B cell (primary cell): ENCODE results near the gene TSR2. TPM values are rescaled to one million over a fixed set of nuclear protein-coding genes. Genes with fewer than 3 reads are reported as not detected.

Experiments
- ATAC-seq: fragments of 200-7000 bp; cut with Tn5 transposase; one replicate; pipeline ENCODE4 v1.10.0; 2021; ENCODE audit warnings: low read depth, mild to moderate bottlenecking, moderate number of reproducible peaks, moderate library complexity
- CTCF ChIA-PET: fragments of 350-600 bp; sonication (Branson Sonifier 250); formaldehyde crosslinking; loops from one replicate; lab custom pipeline; 2021; ENCODE audit warnings: antibody characterized with exemption, inconsistent platforms; lab: Charles Lee
- POLR2A ChIA-PET: fragments of 350-600 bp; sonication (Branson Sonifier 250); formaldehyde crosslinking; loops from one replicate; lab custom pipeline; 2021; ENCODE audit warnings: antibody characterized with exemption; lab: Charles Lee
- DNase-seq: peaks from one replicate; pipeline ENCODE4 v3.0.0; 2013
- H2AFZ ChIP-seq: 2 replicates; pipeline ENCODE4 v1.6.1; 2012; ENCODE audit warnings: mild to moderate bottlenecking, low read depth, low read length; ENCODE audit not compliant: insufficient read depth, poor library complexity, severe bottlenecking
- H3K27ac ChIP-seq, 2 donors: 1 replicate in 1 of 2; 2 replicates in 1 of 2; pipeline ENCODE4 v1.5.1; 2012 to 2013; ENCODE audit warnings: low read length in 2 of 2, mild to moderate bottlenecking in 2 of 2, moderate library complexity in 1 of 2
- H3K27me3 ChIP-seq, 4 experiments: fragments of 200-600 bp in 1 of 4; sonication (generic) in 1 of 4; replicated peaks in 1 of 4; 1 replicate in 2 of 4; 2 replicates in 2 of 4; pipeline versions ENCODE4 v1.6.1 to v1.7.0; 2013 to 2016; ENCODE audit warnings: low read length in 3 of 4, mild to moderate bottlenecking in 2 of 4, mixed read lengths in 1 of 4, moderate library complexity in 1 of 4; ENCODE audit not compliant: insufficient read depth in 4 of 4, control insufficient read depth in 3 of 4; ENCODE audit errors: control extremely low read depth in 1 of 4
- H3K36me3 ChIP-seq, 2 experiments: replicated peaks in 1 of 2; 1 replicate in 1 of 2; 2 replicates in 1 of 2; pipeline versions ENCODE4 v1.6.1 to v1.7.1; 2013; ENCODE audit warnings: low read length in 1 of 2; ENCODE audit not compliant: insufficient read depth in 2 of 2, control insufficient read depth in 1 of 2; ENCODE audit errors: control extremely low read depth in 1 of 2, extremely low read depth in 1 of 2
- H3K4me1 ChIP-seq, 2 donors: fragments of 200-600 bp in 1 of 2; sonication (generic) in 1 of 2; 1 replicate in 1 of 2; 2 replicates in 1 of 2; pipeline versions ENCODE4 v1.5.1 to v1.6.1; 2013 to 2017; ENCODE audit warnings: low read length in 2 of 2; ENCODE audit not compliant: control insufficient read depth in 2 of 2, insufficient read depth in 2 of 2
- H3K4me2 ChIP-seq: replicated peaks from 2 replicates; pipeline ENCODE3; 2012; ENCODE audit warnings: mild to moderate bottlenecking, low read depth, low read length; ENCODE audit not compliant: poor library complexity, severe bottlenecking
- H3K4me3 ChIP-seq, 5 experiments: fragments of 200-600 bp in 1 of 5; sonication (generic) in 1 of 5; 1 replicate in 3 of 5; 2 replicates in 2 of 5; pipeline versions ENCODE4 v1.5.1 to v1.7.0; 2011 to 2016; ENCODE audit warnings: low read length in 4 of 5, mild to moderate bottlenecking in 4 of 5, low read depth in 2 of 5, control low read depth in 1 of 5, moderate library complexity in 1 of 5; ENCODE audit not compliant: insufficient read depth in 1 of 5; ENCODE audit errors: control extremely low read depth in 1 of 5, extremely low read depth in 1 of 5
- H3K79me2 ChIP-seq: fragments of 200-600 bp; sonication (generic); one replicate; pipeline ENCODE4 v1.6.0; 2016; ENCODE audit warnings: low read length; ENCODE audit not compliant: control insufficient read depth, insufficient read depth
- H3K9ac ChIP-seq: fragments of 200-600 bp; sonication (generic); 2 replicates; pipeline ENCODE4 v1.6.1; 2017; ENCODE audit warnings: mild to moderate bottlenecking, low read length, moderate library complexity
- H3K9me3 ChIP-seq, 3 donors: one replicate each; pipeline versions ENCODE4 v1.6.1 to v1.7.1; 2013; ENCODE audit warnings: low read length in 2 of 3; ENCODE audit not compliant: control insufficient read depth in 2 of 3, insufficient read depth in 1 of 3; ENCODE audit errors: control extremely low read depth in 1 of 3
- H4K20me1 ChIP-seq: 2 replicates; pipeline ENCODE4 v1.6.0; 2012; ENCODE audit warnings: mild to moderate bottlenecking, low read length; ENCODE audit not compliant: insufficient read depth, control insufficient read depth, poor library complexity, severe bottlenecking
- H3K27ac Mint-ChIP-seq: one replicate; pipeline ENCODE4 v1.8.0; 2021; ENCODE audit warnings: mixed read lengths
- H3K27me3 Mint-ChIP-seq: one replicate; pipeline ENCODE4 v1.8.0; 2021; ENCODE audit warnings: mixed read lengths
- H3K4me1 Mint-ChIP-seq: one replicate; pipeline ENCODE4 v1.8.0; 2021; ENCODE audit warnings: mixed read lengths
- H3K4me3 Mint-ChIP-seq: one replicate; pipeline ENCODE4 v1.8.0; 2021; ENCODE audit warnings: mixed read lengths
- H3K9me3 Mint-ChIP-seq: one replicate; pipeline ENCODE4 v1.8.0; 2022; ENCODE audit warnings: mixed read lengths; ENCODE audit not compliant: insufficient read depth
- CTCF ChIP-seq: fragments of 200-600 bp; IDR thresholded peaks from one replicate; pipeline ENCODE4 v1.8.0; 2022; ENCODE audit warnings: antibody characterized with exemption, mild to moderate bottlenecking
- EZH2 ChIP-seq: IDR thresholded peaks from 2 replicates; pipeline ENCODE4 v1.6.1; 2012; ENCODE audit warnings: borderline replicate concordance, low read depth, mild to moderate bottlenecking, moderate library complexity, low read length; ENCODE audit not compliant: insufficient read depth, poor library complexity, severe bottlenecking
- WGBS: methylation state at CpG from one replicate; pipeline ENCODE4 v1.1.5; 2013; ENCODE audit warnings: missing lambda C conversion rate; ENCODE audit not compliant: insufficient coverage; 5-methylcytosine and 5-hydroxymethylcytosine counted together
- intact Hi-C: fragments of 100-400 bp; cut with micrococcal nuclease; formaldehyde crosslinking; loops from one replicate; pipeline ENCODE4 v1.10.0; 2022
- polyA plus RNA-seq: library from polyadenylated mRNA; depleted of rRNA; stranded (reverse); fragments of >200 nt; gene quantifications from 2 replicates; pipeline ENCODE4 v1.2.3, GENCODE V29; 2012
- total RNA-seq, 2 donors: library from RNA; stranded (reverse); fragments of 120-200 nt in 1 of 2; gene quantifications; 1 replicate in 1 of 2; 2 replicates in 1 of 2; pipeline versions ENCODE4 v1.2.3 to v1.2.4, GENCODE V29; 2013 to 2022

TSR2 gene
- total and polyA plus RNA-seq, 2 donors (not counting 1 experiment from before 2014, with no cell fraction given) = 13.7 to 38.3 TPM

DNA sequence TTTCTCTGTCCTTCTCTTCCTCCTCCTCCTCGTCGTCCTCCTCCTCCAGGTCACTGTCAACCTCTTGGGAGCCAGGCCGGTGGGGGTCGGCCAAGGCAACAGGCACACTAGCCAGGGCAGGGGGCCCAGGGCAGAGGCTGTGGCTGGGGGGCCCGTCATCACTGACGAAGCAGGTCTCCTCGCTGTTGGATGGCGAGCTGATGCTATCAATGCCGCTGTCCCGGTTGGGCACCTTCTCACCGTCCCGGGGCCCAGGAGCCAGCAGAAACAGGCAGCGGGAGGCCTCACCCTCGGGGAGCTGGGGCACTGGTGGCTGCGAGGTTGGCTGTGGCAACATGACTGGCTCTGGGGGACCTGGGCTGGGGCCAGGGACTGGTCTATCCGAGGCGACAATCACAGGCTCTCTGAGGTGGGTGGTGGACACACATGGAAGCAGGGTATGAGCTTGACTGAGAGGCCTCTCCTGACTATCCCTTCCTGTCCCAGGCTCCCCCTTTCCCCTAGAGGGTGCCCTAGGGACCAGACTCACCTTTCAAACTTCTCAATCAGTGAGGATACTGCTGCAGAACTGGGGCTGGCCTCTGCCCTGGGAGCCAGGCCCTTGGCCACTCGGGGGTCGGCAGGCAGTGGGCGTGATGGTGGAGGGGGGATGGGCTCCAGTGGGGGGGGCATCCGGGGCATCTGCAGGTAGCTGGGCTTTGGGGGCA is 30.0 kb downstream of the TSR2 start:
- Histone ChIP-seq H3K27me3 (no peaks in the 10 kb centered on the region), H4K20me1 (no peaks in the 10 kb centered on the region), H2AFZ (no peak overlapping the region), H3K27ac (no peak overlapping the region), H3K4me2 (no peak overlapping the region), H3K36me3 (no peaks in the 10 kb centered on the region), H3K9ac (no peak overlapping the region), H3K4me1 (no peaks in the 10 kb centered on the region), H3K9me3 (no peaks in the 10 kb centered on the region), H3K79me2 (no peaks in the 10 kb centered on the region), H3K4me3 (no peak overlapping the region)
- intact Hi-C loops = no loop called here
- H3K9me3 Mint-ChIP-seq = no peaks in the 10 kb centered on the region
- DNase-seq (no peak), ATAC-seq (no peak)
- POLR2A ChIA-PET = no interaction called here
- TF ChIP-seq EZH2 = no peak
- no peak for TF ChIP-seq CTCF
- H3K27ac Mint-ChIP-seq = no peak overlapping the region
- H3K27me3 Mint-ChIP-seq = no peaks in the 10 kb centered on the region
- 97% methylated on average over 13 of the region's 21 CpGs for WGBS
- H3K4me1 Mint-ChIP-seq = no peaks in the 10 kb centered on the region
- no peak overlapping the region for H3K4me3 Mint-ChIP-seq
- CTCF ChIA-PET = no interaction called here

- Histone ChIP-seq H2AFZ (no peak overlapping the region), H3K9ac (no peak overlapping the region), H3K4me1 (peaks cover 1% of the 10 kb centered on the region in 2 donors), H3K9me3 (no peaks in the 10 kb centered on the region), H3K79me2 (no peaks in the 10 kb centered on the region), H3K27ac (no peak overlapping the region), H3K27me3 (no peaks in the 10 kb centered on the region), H3K36me3 (no peaks in the 10 kb centered on the region), H4K20me1 (no peaks in the 10 kb centered on the region), H3K4me3 (no peak overlapping the region), H3K4me2 (no peak overlapping the region)
- ChIA-PET POLR2A (no interaction called here), CTCF (no interaction called here)
- no peak for DNase-seq
- no peak for ATAC-seq
- no peak for TF ChIP-seq CTCF
- TF ChIP-seq EZH2 = no peak
- H3K27me3 Mint-ChIP-seq = no peaks in the 10 kb centered on the region
- 94% methylated on average over 2 of the region's 10 CpGs for WGBS
- no peak overlapping the region for H3K4me3 Mint-ChIP-seq
- intact Hi-C loops = no loop called here
- H3K4me1 Mint-ChIP-seq = peaks cover 2% of the 10 kb centered on the region
- no peaks in the 10 kb centered on the region for H3K9me3 Mint-ChIP-seq
- no peak overlapping the region for H3K27ac Mint-ChIP-seq
These were observed 34.0 kb downstream of the TSR2 start for GRCh38 chrX:54473993-54474859.
